ENCODE measurements around the gene NIPAL1.

NIPAL1 gene

DNA sequence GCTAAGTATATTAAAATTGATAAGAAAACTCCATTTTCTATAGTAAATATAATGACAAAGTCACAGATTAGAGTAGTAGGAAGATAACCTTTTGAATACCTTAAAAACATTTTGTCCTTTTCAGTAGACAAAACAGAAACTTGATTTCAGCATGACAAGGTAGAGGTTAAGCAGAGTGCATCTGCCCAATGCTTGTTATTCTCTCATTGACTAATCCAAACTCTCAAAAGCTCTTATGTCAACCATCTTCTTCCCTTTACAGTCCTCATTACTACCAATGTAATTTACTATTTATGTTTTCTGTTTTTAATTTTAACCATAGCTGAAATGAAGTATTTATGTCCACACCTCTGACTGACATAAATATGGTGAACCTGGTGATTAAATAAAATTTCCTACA, 11.1 kb downstream of the NIPAL1 start:
- DNase-seq (ENCODE audit: low read depth in 2 of 2), result no peak

DNA sequence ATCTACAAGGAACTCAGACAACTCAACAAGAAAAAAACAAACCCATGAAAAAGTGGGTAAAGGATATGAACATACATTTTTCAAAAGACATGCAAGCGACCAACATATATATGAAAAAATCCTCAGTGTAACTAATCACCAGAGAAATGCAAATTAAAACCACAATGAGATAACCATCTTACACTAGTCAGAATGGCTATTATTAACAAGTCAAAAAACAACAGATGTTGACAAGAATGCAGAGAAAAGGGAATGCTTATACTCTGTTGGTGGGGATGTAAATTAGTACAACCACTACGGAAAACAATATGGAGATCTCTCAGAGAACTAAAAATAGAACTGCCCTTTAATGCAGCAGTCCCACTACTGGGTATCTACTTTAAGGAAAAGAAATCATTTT, 12.1 kb downstream of the NIPAL1 start:
- no peak for DNase-seq (ENCODE audit: low read depth in 2 of 2)

DNA sequence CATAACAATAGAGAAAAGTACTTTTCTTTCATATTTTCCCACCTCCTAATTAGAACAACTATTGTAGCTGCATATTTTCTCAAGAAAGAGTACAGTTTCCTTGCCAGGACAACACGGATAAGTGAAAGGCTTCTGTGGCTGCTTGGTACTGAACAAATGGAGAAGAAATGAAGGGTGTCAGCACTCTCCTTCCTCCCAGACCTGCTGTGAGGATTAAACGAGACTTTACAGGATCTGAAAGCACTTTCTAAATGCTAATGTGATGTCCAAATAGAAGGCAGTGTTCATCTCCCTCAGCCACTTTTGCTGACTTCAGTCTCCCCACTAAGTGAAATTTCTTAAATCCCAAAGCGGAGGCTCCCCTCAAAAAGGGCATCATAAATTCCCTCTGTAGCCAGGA, 13.9 kb downstream of the NIPAL1 start:
- DNase-seq (ENCODE audit: low read depth in 2 of 2), result no peak

DNA sequence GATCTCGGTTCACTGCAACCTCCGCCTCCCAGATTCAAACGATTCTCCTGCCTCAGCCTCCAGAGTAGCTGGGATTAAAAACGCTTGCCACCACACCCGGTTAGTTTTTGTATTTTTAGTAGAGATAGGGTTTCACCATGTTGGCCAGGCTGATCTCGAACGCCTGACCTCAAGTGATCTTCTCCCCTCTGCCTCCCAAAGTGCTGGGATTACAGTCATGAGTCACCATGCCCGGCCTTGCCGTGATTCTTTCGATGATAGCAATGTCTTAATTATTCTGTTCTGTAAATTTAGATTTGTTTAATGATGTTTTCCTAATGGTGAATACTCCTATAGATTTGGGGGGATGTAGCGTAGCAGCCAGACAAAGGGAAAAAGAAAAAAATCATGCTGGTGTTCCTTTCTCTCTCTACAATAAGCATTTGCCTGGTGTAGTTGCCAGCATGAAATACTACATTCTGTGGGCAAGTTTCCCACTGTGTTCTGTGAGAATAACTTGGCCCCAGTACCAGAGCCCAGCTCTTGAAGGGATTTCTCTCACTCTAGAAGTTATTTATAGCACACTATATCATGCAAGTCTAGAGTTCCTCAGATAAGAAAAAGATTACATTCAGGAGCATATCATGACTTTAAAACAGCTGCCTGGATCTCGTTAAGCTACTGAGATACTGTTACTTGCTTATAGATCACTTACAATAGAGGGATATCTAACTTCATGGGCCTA, 15.4 kb downstream of the NIPAL1 start:
- no peak for DNase-seq (ENCODE audit: low read depth in 2 of 2)

DNA sequence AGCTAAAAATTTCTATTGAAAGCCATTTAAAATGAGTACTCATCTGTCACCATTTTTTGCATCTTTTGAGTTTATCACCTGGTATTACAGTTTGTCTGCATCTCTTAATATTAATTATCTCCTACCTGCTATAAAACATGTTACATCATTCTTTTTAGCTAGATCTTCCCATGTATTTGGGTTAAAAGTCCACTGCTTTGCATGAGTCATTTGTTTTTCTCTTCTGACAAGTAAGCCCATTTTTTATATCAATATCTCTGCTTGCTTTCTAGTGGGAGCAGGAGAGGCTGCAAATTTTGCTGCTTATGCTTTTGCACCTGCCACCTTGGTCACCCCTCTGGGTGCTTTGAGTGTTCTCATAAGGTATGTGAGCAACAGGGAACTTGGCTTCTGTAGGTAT, 16.1 kb downstream of the NIPAL1 start:
- no peak for DNase-seq (ENCODE audit: low read depth in 2 of 2)

DNA sequence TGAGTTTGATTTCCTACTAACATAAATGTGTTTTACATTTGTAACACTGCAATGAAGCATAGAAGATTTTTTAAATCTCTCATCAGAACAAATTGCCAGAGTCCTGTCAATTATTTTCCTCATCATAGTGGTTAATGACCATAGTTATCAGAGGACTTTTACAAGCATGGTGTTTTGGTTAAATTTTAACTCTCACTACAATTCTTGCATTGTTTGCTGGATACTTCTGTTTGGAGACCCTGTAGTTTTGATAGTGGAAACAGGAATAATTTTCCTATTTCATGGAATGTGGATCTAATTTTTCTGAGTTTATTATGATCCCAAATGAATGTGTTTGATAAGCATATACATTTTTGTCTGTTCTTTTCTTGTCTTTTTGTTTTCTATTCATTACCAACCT, 16.8 kb downstream of the NIPAL1 start:
- DNase-seq (ENCODE audit: low read depth in 2 of 2), result no peak

DNA sequence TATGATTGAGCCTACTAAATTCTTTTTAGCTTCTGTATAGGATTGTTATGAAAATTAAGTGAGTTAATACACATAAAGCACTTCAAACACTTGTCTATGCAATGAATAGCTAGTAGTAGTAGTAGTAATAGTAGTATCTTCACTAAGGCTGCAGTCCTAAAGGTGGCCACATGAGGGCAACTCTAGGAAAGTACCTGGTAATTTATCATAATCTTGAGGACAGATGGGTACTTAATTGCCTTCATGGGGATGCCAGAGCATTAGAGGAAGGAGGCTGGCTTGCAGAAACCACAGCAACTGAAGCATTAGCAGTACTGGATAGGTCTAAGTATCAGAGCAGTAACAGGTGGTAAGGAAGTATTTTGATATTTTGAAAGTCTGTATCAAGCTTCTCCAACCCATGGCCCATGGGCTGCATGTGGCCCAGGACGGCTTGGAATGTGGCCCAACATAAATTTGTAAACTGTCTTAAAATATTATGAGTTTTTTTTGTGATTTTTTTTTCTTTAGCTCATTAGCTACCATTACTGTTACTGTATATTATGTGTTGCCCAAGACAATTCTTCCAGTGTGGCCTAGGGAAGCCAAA, 17.3 kb downstream of the NIPAL1 start:
- DNase-seq (ENCODE audit: low read depth in 2 of 2), result peak; percentile 36 to 42

DNA sequence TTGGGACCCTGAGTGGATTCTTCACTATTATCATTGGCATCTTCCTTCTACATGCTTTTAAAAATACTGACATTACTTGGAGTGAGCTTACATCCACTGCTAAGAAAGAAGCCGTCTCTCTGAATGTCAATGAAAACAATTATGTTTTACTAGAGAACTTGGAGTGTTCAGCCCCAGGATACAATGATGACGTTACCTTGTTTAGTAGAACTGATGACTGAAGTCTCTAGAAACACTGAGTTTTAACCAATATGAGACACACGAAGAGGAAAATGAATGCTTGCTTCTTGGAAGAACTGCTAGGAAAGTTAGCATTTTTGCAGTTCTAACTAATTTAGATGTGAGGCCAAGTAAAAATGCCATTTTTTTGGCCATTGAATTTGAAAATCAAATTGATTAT, 19.4 kb downstream of the NIPAL1 start:
- DNase-seq (ENCODE audit: low read depth in 2 of 2), result no peak

DNA sequence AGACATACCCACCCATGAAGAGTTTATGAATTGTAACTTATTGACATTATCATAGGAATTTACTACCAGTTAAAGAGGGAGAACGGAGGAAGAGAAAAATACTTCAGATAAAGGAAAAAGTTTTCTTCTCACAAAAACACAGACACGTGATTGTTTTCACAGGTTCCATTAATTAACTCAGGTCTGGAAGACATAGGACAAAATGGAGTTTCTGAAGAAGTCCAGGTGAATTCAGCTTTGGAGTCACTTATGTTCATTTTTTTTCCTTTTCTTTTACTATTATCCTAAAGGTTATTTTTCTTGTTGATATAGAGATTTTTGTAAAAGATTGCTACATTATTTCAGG, 20.5 kb downstream of the NIPAL1 start:
- no peak for DNase-seq (ENCODE audit: low read depth in 2 of 2)

DNA sequence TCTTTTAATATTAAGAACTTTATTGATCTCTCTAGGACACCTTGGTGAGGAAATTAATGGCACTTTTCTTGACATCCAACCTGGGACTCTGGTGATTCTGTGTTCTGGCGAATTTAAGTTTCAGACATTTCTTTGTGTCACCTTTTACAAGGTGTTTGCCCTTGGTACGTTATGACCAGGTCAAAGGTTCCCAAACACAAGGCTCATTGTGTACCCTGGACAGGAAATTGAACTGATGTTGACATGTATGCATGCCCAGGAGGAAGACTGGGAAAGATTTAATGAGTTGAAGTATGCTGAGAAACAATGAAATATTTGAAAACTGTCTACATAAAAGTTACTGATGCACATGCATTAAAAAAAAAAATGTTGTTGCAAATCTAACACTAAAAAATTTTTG, 22.1 kb downstream of the NIPAL1 start:
- DNase-seq (ENCODE audit: low read depth in 2 of 2), result no peak

DNA sequence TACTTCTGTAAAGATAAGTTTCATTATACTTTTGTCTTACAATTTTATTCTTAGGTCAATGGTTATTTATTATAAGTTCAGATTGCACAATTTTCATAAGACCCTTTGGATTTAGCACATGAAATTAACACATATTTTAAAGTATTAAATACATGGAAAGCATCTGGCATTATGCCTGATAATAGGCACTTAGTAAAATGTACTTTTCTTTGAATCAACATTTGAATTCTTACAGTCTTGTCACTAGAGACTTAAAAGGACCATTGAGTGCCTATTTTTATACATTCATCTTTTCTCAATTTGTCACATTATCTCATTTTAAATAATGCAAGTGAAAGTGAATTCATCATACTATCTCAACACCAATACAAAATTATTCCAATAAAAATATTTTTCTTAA, 23.0 kb downstream of the NIPAL1 start:
- DNase-seq (ENCODE audit: low read depth in 2 of 2), result no peak

DNA sequence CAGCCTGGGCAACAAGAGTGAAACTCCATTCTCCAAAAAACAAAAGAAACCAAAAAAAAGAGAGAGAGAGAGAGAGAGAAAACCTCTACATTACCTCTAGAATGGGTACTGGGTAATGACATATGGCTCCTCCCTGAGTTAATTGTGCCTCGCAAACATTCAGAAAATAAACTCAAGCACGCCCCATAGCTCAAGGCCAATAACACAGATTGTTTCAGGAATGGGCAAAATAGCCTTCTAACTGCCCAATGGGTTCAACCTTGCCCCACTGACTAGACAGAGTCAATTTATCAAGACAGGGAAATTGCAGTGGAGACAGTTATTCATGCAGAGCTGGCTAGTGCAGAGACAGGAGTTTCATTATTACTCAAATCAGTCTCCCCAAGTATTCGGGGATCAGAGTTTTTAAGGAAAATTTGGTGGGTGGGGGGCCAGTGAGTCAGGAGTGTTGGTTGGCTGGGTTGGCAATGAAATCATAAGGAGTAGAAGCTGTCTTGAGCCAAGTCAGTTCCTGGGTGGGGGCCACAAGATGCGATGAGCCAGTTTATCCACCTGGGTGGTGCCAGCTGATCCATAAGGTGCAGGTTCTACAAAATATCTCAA, 25.1 kb downstream of the NIPAL1 start:
- no peak for DNase-seq (ENCODE audit: low read depth in 2 of 2)

DNA sequence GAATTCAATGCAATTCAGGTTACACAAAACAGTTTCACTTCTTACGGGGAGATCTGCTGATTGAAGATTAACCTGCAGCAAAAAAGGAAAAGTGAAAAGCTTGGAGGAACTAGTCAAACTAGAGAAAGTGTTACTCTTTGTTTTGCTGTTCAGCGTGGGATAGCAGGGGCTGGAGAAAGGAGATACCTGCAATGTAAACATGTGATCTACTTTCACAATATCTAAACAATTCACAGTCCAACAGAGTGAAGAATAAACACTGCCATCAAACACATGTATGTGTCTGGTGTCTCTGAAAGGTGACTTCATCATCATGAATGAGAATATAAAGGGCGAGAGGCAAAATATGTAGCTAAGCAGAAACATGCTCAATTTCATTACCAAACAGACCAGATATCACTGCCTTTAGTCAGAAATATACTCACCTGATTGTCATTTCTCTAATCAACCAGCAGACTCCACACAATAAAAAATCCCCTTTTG, 26.4 kb downstream of the NIPAL1 start:
- no peak for DNase-seq (ENCODE audit: low read depth in 2 of 2)

DNA sequence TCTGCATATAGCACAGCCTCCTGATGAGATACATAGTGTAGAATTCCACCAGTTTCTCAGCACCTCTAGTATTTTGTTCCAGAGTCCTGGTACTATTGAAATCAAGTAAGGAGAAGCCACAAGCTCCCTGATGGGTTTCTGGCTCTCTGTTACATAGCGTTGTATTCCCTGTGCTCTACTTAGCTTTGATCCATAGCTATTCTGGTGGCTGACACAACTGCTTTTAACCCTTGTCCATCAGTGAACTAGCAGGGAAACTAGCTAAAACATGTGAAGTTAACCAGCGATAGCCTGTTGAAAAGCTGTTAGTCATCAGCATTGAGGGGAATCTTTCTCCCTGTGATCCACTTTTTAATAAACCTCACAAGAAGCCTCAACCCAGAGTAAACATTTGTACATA, 26.9 kb downstream of the NIPAL1 start:
- DNase-seq (ENCODE audit: low read depth in 2 of 2), result no peak

DNA sequence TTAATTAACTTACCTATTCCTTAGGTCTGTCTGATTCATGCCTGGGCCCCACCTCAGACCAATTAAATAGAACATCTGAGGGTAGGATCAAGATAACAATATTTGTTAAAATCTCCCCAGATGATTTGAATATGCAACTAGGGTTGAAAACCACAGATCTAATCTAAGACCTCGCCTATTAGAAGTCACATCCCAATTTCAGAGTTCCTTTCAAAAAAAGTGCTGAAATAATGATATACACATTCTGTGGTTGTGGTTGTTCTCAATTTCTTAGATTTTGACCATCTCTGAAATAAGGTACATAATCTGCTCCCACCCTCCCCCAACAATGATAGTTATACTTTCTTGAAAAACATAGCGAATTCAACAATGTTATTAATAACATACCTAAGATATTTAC, 27.7 kb downstream of the NIPAL1 start:
- no peak for DNase-seq (ENCODE audit: low read depth in 2 of 2)

DNA sequence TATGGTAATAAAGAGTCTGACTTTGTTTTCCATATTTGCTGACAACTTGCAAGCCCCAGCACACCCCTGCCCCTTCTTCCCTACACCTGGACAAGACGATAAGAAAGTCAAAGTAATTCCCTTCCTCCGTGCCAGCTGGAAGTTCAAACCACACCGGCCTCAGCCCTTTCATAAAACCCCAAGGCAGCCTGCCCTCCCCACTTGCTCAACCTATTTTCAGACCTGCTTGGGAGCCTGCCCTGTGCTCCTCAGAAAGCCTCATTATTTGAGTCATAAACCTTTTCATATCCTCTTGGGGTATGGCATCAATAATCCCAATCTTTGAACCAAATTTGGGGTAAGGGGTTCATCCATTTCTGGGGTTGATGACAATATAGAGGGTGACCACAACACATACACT, 29.5 kb downstream of the NIPAL1 start:
- no peak for DNase-seq (ENCODE audit: low read depth in 2 of 2)

DNA sequence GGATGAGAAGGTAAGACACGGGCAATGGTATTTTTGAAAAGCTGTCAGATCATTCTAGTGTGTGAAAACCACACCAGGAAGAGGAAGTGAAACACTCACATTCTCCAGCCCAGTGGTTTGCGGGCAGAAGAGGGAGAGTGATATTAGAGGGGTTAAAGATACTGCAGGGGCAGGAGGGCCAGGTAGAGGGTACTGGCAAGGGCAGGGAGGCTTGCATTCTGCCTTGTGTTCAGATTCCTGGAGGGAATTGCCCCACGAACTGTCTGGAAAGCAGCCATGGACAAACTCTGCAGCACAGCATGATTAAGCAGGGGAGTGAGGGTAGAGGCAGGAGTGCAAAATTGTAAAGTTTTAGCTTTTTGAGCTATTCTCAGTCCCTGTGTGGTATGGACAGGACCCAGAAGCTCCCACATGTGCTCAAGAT, 30.9 kb downstream of the NIPAL1 start:
- peak; percentile 65 to 67 for DNase-seq (ENCODE audit: low read depth in 2 of 2)

DNA sequence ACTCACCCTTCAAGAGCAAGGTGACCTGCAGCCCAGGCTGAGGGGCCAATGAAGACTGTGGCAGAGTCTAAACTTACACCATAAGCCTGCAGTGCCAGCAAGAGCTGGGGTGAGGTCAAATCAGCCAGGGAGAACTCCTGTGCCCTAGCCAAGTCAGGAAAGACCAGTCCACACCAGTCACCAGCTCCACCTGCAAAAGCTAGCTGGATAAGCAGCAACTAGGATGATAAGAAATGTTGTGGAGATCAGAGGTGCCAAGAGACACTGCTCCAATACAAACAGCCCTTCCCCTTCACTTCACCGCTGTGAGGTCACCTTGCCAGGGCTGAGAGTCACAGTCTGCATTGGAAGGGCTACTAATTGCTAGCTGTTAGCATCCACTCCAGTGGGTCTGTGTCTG, 31.3 kb downstream of the NIPAL1 start:
- DNase-seq (ENCODE audit: low read depth in 2 of 2), result no peak

DNA sequence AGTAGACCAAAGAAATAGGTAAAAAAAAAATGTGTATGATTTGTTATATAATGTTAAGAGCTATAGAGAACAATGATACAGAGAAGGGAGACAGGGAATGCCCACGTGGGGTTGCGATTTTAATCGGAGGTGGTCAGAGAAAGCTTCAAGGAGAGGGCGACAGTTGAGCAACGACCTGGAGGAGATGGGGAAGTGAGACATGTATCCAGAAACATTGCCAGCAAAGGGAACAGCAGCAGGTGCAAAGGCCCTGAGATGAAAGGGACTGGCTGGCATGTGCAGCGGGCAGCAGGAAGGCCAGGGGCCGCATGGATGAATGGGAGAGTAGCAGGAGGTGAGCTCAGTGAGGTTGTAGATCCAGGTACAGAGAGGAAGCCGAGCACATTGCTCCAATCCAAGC, 32.9 kb downstream of the NIPAL1 start:
- no peak for DNase-seq (ENCODE audit: low read depth in 2 of 2)

DNA sequence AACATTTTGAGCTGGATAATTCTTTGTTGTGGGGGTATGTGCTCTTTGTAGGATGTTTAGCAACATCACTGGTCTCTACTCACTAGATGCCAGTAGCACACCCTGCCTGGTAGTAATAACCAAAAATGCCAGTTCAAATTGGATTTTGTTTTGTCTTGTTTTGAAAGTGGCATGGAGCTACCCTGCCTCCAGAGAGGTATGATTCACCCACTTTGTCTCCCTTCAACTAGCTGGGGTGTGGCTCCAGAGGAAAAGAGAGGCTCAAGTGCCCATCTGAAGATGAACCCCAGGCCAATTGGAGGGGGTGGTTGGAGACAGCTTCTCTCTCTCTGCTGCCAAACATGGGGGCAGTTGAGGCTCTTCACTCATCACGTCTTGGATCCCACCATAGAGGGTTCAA, 34.5 kb downstream of the NIPAL1 start:
- DNase-seq (ENCODE audit: low read depth in 2 of 2), result no peak

DNA sequence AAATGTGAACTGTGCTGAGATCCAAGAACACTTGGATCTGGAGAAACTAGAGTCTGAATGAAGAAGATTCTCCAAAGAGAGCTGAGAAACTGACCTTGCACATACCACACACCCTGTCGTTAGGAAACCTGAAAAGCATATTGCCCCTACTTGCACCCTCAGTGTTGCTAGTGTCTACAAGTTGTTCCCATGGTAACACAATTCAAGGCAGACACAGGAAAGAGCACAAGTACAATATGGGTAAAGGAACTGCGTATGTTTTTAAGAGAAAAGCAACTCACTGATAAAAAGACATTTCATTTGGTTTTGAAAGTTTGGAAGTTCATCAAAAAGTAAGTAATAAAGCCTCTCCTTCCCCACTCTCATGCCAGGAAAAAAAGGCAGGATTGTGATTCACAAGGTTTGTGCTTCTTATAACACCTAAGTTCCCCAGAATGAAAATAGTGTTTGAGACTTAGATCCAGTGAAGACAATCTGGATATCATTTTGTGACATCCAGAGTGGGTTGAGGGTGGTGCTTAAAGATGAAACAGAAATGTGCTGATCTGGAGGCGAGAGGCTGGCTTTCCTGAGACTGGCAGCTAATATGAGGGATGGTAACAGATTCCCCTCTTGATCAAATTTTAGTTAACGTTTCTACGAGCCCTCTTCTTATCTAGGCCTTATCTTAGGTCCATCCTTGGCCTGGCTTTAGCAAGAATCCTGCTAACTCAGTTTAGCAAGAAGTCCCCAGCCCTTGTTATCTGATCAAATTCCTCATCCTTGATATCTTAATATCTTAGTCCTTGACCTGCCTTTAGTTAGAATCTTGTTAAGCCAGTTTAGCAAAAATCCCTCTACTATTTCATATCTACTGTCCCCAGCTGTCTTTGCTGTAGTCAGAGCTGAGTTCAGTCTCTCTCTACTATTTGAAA, 42.3 kb downstream of the NIPAL1 start:
- DNase-seq (ENCODE audit: low read depth in 2 of 2), result no peak

DNA sequence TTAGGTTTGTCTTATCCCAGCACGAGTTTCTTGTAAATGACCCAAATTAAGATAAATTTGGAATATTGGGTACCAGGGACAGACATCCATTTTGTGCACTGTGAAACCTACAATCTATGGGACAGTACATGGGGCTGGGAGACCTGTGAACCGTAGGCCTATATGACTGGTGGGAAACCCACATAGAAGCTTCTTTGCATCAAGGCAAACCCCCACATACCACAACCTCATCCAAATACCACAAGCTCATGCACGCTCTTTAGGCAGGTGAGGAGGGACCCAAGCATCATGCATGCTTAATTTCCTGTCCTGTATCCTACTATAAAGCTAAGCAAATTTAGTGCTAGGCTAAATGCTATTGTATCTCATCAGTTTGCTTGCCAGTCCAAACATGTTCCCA, 47.8 kb downstream of the NIPAL1 start:
- no peak for DNase-seq (ENCODE audit: low read depth in 2 of 2)
